GM19452 (cell line): ENCODE data around the gene SEMA6D.

Source experiments
- ATAC-seq: cut with Tn5 transposase; IDR thresholded peaks from one replicate; pipeline ENCODE4 v1.9.1; 2021; ENCODE audit not compliant: unreplicated experiment

Gene SEMA6D

GRCh38 chr15:47781527-47781926, 64.2 kb downstream of the SEMA6D start:
- ATAC-seq = no peak

- no peak for ATAC-seq
These were observed 67.5 kb downstream of the SEMA6D start for GRCh38 chr15:47784820-47785219.

GRCh38 chr15:47786371-47786770, 69.1 kb downstream of the SEMA6D start:
- ATAC-seq = no peak

DNA sequence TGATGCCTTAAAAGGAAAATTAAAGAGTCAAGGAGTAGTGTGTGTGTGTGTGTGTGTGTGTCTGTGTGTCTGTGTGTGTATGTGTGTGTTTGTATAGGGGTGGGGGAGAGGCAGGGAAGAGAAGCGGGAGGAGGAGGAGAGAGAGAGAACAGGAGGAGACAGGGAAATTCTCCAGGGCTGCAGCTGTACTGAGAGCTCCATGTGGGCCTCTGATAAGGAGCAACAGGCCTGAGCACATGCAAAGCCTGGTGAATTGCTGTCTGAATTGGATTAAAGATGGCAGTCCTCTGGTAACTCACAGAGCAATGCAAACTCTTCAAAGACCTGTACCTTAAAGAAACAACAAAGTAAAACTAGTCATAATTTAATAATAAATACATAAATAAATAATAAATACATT, 70.6 kb downstream of the SEMA6D start:
- no peak for ATAC-seq

DNA sequence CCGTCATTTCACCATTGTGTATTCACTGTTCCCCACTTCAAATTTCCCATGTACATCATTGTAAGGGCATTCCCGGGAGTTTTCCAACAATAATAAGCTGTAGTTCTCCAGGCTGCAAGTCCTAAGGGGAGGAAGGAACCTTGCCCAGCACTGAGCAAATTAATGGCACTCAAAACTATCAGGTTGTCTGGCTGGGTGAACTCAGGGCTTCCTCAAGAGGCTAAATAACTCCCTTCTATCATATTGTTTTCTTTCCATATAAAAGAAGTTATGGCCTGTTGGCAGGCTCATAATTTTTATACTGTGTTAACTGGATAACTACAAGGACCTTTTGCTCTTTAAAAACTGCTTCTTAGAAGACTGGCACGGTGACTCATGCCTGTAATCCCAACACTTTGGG, 71.4 kb downstream of the SEMA6D start:
- no peak for ATAC-seq

DNA sequence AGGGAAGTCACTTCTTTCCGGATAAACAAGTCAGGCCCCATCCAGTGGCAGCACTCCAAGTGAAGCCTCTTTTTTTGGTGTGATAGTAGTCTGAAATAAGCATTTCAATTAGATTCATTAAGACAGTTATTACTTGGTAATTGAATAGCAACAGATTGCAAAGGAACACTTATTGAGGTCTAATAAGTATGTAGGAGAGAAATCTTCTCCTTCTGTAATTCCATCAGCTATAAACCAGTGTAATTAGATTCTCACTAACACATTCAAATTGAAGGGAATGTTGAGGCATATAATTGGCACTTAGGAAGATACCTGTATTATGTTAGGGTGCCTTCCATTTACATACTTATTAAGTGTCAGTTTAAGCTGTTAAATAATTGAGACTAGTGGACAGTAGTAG, 73.9 kb downstream of the SEMA6D start:
- ATAC-seq = no peak

DNA sequence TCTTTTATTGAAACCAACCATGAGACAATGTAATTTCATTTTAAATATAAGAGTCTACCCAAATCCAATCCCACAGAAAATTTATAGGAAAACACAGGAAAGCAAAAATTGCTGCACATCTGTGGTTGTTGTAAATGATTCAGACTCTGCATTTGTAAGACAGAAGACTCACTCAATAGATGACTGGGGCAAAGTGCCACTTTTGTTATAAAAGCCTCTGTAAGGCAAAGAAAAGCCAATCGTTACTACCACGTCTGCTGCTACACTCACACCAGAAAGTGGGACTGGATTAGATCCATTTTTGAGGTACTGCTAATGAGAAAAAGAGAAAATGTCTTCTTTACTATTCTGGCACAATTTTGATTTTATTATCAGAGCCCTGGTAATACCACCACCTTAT, 74.9 kb downstream of the SEMA6D start:
- ATAC-seq = no peak

DNA sequence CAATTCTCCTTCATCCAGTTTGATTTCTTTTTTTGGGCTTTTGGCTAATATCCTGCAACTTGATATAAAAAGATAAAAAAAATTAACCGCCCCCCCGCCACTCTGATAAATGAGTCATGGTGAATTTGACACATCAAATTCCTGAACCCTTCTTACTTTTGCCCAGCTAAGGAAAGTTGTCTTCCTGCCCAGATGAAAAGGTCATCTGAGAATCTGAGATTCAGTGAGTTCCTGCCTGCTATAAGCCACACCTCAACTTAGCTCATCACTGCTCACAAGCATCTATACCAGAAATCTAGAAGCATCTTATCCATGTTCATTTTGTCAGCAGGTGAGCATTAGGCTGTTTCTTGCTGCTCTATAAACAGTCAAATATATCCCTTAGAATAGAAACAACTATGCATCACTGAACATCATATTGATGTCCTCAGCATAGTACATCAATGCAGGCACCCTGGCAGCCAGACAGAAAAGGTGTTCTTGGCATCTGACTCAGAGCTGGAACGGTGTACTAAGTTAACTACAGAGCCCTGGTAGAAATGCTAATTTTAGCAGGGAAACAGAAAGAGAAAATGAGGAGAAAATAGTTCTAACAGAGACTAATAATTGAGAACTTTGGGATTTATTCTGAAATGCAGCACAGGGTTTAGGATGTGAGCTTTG, 77.1 kb downstream of the SEMA6D start:
- no peak for ATAC-seq

DNA sequence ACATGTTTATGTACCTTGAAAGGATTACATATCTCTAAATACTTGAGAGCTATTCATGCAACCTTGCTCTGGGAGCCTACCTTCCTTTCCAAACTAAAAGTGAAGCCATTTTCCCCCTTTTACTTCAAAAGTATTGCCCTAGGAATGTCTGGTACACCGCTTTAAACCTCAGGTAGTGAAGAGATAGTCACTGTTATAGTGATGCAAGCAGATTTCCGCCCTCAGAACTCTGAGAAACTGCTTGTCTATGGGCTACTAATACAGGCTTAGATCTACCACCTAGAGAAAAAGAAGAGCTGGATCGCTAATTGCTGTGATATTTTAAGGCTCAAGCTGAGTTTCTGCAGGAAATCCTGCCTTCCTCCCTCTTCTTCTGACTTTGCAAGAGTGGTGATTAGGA, 78.6 kb downstream of the SEMA6D start:
- ATAC-seq = no peak

GRCh38 chr15:47796339-47796738, 79.0 kb downstream of the SEMA6D start:
- ATAC-seq = no peak

DNA sequence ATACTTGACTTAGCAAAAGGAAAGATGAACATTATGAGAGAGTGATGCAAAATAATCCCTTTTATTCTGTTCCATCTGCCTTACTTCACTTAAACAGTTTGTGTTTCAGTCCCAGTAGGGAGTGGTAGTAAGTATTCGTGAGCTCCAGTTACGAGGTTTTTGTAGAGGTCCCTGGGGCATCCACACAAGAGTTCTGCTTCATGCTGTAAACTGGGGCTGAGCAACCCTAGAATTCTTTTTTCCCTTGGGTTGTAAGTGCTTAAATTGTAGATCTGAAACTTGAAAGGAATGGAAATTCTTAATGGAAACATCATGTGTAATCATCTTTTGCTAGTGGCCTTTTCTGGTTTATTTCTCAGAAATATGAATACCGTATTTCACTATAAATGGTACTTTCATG, 79.5 kb downstream of the SEMA6D start:
- ATAC-seq = no peak

DNA sequence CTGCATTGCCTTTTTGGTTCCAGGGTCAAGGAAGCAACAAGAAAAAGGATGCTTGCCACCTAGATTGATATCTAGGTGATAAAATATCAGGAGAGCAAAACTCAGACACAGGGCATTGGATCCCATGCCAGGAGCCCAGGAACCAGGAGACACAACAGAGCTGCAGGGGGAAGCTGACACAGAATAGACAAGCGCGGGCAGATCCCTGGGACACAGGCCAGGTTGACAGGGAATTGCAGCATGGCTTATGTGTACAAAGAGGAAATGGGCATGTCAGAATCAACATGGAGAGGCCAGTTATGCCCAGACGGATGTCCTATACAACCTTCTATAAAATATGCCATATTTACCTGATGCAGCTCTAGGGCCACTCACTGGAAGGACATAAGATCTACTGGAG, 84.2 kb downstream of the SEMA6D start:
- no peak for ATAC-seq

DNA sequence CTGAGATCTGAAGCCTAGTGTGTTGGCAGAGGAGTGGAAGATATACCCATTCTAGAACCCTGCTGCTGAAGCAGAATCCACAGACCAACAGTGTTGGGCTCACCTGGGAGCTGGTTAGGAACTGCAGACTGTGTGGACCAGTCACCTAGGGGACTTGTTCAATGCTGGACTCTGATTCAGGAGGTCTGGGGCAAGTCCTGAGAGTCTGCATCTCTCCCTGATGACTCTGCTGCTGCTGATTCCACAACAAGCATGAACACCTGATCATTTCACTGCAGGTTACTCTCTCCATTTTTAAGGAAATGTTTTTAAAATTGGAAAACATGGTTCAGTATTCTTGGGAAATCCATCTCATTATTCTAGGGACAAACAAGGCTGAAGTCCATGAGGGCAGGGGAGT, 84.9 kb downstream of the SEMA6D start:
- ATAC-seq = no peak

- ATAC-seq = no peak
These were observed 86.5 kb downstream of the SEMA6D start for GRCh38 chr15:47803767-47804166.

DNA sequence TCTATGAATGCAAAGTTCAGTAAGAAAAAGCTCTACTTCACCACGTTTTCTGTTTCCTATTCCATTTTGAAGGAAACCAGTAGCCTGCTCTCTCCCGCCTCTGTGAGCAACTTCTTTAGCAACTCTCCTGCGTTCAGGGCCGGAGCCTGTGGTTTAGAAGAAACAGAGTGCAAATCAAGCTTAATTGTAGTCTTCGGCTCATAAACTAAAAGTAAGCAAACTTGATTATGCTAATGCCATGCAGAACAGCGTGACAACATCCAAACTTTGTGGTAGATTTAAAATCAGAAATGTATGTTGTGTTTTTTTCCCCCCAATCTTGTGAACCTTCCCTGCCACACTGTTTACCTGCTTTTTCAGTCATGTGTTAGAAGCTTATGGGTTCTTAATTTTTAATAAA, 87.4 kb downstream of the SEMA6D start:
- ATAC-seq = no peak

DNA sequence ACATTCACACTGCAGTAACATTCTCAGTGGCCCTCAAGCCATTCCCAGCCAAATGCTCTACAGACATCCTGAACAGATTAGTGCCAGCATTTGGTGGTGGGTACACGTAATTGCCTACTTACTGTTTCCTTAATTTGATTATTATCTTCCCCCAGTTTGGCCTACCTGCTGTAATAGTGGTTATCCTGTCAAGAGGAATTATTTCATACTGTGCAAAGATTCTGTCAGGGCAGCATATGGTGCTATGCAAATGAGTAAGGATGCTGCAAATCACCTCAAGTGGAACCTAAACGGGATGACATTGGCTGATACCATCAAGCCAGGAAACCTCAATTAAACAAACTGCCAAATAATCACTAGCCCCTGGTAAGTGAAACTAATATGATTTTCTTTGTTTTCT, 88.7 kb downstream of the SEMA6D start:
- ATAC-seq = no peak

DNA sequence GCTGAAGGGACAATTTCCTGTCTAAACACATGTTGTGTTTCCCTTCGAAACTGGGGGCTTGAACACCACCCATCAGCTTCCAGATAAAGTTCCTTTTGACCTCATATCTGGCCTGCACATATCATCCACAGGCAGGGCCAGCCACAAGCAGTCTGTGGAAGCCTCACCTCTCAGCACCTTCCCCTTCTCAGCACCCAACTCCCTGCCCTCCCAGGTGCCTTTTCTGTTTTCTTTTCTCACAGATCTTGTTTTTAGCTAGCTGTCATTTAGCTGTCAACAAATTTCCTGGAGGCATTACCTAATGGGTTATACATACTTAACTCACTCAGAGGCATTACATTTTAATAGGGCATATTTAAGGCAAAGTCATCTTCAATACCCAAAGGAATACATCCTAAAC, 93.9 kb downstream of the SEMA6D start:
- no peak for ATAC-seq

DNA sequence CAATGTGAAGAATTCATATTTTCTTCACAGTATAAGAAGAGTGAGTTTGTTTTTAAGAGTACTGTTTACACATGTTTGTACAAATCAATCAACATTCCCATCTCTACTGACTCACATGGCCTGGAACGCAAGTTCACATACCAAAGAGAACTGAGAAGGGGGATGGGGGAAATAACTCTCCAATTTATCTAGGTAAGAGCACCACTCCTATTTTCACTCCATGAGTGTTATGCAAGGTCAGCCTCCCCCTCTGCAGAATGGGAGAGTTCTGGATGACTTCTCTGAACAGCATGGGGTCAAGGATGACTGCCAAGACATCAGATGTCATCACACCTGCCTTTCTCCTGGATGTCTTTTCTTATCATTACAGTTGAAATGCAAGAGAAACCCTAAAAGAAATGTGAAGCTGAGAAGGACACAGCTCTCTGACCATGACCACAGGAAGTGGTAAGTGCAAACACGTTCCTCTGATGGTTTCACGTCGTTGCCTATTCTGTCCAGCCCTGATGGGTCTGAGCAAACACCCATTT, 95.2 kb downstream of the SEMA6D start:
- ATAC-seq = peak; percentile 75

DNA sequence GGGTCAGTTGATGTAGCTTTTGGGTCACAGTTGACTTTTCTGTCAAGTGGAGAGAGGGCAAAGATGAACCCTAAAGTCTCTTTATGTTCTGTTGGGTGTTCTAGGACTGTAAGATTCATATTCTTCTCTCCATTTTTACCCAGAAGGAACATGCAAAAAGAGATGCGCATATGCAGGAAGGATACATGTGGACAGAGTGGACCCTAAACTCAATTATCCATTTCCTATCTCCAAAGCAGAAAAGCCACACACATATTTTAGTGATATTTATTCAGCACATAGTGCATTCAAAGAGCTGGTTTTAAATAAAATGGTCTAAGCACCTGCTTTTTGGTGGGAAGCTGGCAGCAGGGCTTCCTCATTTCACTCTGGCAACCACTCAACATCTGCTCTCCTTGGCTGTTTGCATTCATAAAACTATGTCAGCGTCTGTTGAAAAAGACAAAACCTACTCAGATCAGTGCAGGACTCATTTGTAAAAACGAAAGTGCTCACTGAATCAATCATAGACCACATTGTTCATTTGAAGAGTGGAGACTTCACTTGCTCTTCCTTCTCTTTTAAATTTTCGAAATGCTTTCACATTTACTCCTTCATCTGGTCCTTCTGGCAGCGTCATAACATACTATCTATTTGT, 96.6 kb downstream of the SEMA6D start:
- ATAC-seq = peak; percentile 81

DNA sequence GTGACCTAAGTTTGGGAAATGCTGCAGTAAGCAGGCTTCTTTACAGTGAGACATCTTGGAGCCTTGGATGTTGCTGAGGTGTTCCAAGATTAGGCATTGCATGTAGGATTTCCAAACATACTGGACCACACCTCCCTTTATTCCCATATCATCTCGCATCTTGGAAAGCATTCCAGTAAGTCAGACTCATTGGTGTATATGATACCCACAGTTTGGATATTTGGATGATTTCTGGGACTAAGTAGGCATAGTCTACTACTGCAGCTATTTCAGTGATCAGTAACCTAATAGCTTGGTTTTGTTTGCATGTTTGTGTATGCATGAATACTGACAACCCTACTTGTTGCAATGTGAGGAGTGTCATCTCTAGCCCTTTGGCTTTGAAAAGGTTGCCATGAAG, 97.3 kb downstream of the SEMA6D start:
- ATAC-seq = no peak

- no peak for ATAC-seq
These were observed 100.8 kb downstream of the SEMA6D start for GRCh38 chr15:47817969-47818548.

DNA sequence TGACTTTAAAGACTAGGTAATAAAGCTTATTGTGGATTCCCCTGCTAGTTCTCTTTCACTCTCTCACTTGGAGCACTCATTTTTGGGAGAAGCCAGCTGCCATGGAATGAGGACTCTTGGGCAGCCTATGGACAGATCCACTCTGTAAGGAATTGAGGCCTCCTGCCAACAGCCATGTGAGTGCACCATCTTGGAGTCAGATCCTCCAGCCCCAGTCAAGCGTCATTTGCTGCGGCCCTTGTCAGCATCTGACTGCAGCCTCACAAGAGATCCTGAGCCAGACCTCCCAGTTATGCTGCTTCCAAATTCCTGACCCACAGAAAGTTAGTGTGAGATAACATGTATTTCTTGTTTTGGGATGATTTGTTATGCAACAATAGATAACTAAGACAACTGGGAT, 101.9 kb downstream of the SEMA6D start:
- ATAC-seq = no peak
